Measurements from ENCODE around the gene SUPT20H. TPM values are rescaled to one million over a fixed set of nuclear protein-coding genes. Genes with fewer than 3 reads are reported as not detected.

SUPT20H gene
- total RNA-seq (49.8 and 58.3 TPM in 2 replicates), polyA plus RNA-seq (45.4 and 47.5 TPM in 2 replicates)

GRCh38 chr13:37058910-37059847 lies at the start of gene SUPT20H:
TSS of gene SUPT20H (minus strand) at chr13:37059688. CDS start at chr13:37051490, 8,198 bp downstream.
- H3K4me1 ChIP-seq (ENCODE audit: insufficient read depth), result peaks cover 9% of the 10 kb centered on the region
- peaks cover 3% of the 10 kb centered on the region for H3K27me3 ChIP-seq
- peak; percentile 96 for DNase-seq (ENCODE audit: low spot score)
- no peaks in the 10 kb centered on the region for H3K36me3 ChIP-seq (replicated peaks; ENCODE audit: insufficient read depth, low read depth)
- no peaks in the 10 kb centered on the region for H4K20me1 ChIP-seq (ENCODE audit: insufficient read depth, poor library complexity, severe bottlenecking)
- H3K9me2 ChIP-seq (replicated peaks; ENCODE audit: insufficient read depth), result no peaks in the 10 kb centered on the region
- peak within 1 kb of the TSS; percentile 83 for H2AFZ ChIP-seq
- WGBS (ENCODE audit: low lambda C conversion rate, missing lambda C conversion rate), result under 1% methylated on average over 52 of the region's 75 CpGs
- peak within 1 kb of the TSS; percentile 96 for H3K27ac ChIP-seq
- H3K4me3 ChIP-seq, result peak within 1 kb of the TSS; percentile 83
- TF ChIP-seq CTCF (IDR thresholded peaks at IDR 0.05; ENCODE audit: poor library complexity), result no peak
- TF ChIP-seq EZH2phosphoT487 (IDR thresholded peaks at IDR 0.05; ENCODE audit: low read depth, severe bottlenecking, unreplicated experiment), result no peak
- no peak for TF ChIP-seq EZH2 (IDR thresholded peaks at IDR 0.05; ENCODE audit: borderline replicate concordance)
- H3K9me3 ChIP-seq (ENCODE audit: low read depth), result no peaks in the 10 kb centered on the region
- peak within 1 kb of the TSS; percentile 79 for H3K4me2 ChIP-seq
- peaks cover 46% of the 10 kb centered on the region for H3K79me2 ChIP-seq

GRCh38 chr13:37109051-37109678 lies 49.7 kb upstream of the SUPT20H start:
- no peaks in the 10 kb centered on the region for H3K79me2 ChIP-seq
- WGBS (ENCODE audit: low lambda C conversion rate, missing lambda C conversion rate), result 3% methylated on average over 1 of the region's 1 CpG
- H3K9me2 ChIP-seq (replicated peaks; ENCODE audit: insufficient read depth), result no peaks in the 10 kb centered on the region
- H3K27me3 ChIP-seq, result no peaks in the 10 kb centered on the region
- H4K20me1 ChIP-seq (ENCODE audit: insufficient read depth, poor library complexity, severe bottlenecking), result no peaks in the 10 kb centered on the region
- no peak overlapping the region for H2AFZ ChIP-seq
- no peak overlapping the region for H3K27ac ChIP-seq
- no peak overlapping the region for H3K4me3 ChIP-seq
- TF ChIP-seq EZH2 (IDR thresholded peaks at IDR 0.05; ENCODE audit: borderline replicate concordance) (no peak), CTCF (IDR thresholded peaks at IDR 0.05; ENCODE audit: poor library complexity) (peak; percentile 71)
- H3K4me1 ChIP-seq (ENCODE audit: insufficient read depth), result peaks cover 4% of the 10 kb centered on the region
- H3K36me3 ChIP-seq (replicated peaks; ENCODE audit: insufficient read depth, low read depth), result no peaks in the 10 kb centered on the region
- no peaks in the 10 kb centered on the region for H3K9me3 ChIP-seq (ENCODE audit: low read depth)
- H3K4me2 ChIP-seq, result no peak overlapping the region
- DNase-seq (ENCODE audit: low spot score), result peak; percentile 60

GRCh38 chr13:37107868-37108267 lies 48.4 kb upstream of the SUPT20H start:
- WGBS (ENCODE audit: low lambda C conversion rate, missing lambda C conversion rate), result 83% methylated on average over 1 of the region's 1 CpG
- H3K4me3 ChIP-seq, result no peak overlapping the region
- TF ChIP-seq EZH2phosphoT487 (IDR thresholded peaks at IDR 0.05; ENCODE audit: low read depth, severe bottlenecking, unreplicated experiment), result no peak
- TF ChIP-seq CTCF (IDR thresholded peaks at IDR 0.05; ENCODE audit: poor library complexity), result no peak
- TF ChIP-seq EZH2 (IDR thresholded peaks at IDR 0.05; ENCODE audit: borderline replicate concordance), result no peak

More at GRCh38 chr13:37107868-37108267, 48.4 kb upstream of the SUPT20H start:
- peaks cover 4% of the 10 kb centered on the region for H3K4me1 ChIP-seq (ENCODE audit: insufficient read depth)
- H3K79me2 ChIP-seq, result no peaks in the 10 kb centered on the region
- no peaks in the 10 kb centered on the region for H3K36me3 ChIP-seq (replicated peaks; ENCODE audit: insufficient read depth, low read depth)
- H3K9me2 ChIP-seq (replicated peaks; ENCODE audit: insufficient read depth), result no peaks in the 10 kb centered on the region
- no peaks in the 10 kb centered on the region for H3K27me3 ChIP-seq
- H3K9me3 ChIP-seq (ENCODE audit: low read depth), result no peaks in the 10 kb centered on the region
- H4K20me1 ChIP-seq (ENCODE audit: insufficient read depth, poor library complexity, severe bottlenecking), result no peaks in the 10 kb centered on the region
- no peak for DNase-seq (ENCODE audit: low spot score)
- H2AFZ ChIP-seq, result no peak overlapping the region
- H3K27ac ChIP-seq, result no peak overlapping the region
- no peak overlapping the region for H3K4me2 ChIP-seq
